ENCODE measurements around the gene TARDBP.
"Not testable (repeated sequence)": the region's sequence is repeated elsewhere in the genome, so short reads cannot be mapped to it uniquely, and the experiment has no call there.

The TARDBP gene

DNA sequence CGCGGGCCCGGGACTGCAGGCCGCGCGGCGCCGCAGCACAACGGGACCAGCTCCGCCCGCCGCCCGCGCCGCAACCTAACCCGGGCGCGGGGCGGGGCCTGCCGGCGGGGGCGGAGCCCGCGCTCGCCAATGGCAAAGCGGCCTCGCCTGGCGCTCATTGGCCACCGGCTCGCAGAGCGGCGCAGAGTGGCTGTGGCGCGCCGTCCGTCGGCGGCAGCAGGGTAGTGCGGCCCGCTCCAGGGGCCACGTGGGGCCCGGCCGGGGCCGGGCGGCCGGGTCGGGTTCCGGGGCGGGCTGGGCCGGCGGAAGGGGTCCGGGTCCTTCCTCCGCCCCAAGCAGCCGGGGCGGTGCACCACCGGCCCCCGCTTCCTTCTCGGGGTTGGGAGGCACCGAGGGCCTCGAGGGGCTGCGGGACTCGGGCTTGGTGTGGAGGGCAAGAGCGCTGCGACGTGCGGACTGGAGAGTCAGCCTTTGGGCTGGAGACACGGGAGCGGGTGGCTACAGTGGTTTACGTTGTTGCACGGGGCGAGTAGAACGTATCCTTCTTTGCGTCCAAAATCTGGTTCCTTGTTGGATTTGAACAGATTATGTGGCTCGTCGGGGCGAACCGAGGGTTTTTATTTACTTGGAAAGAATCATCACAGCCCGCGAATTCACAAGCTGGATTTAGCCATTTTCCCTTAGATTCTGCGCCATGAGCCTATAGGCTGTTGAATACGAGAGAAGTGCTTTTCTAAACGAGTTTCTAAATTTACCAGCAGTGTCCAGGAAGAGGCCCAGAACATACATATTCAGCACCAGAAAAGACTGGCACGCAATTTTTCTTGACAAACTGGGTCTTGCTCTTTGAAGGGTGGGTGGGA, 47.7 kb downstream of the TARDBP start, which contains the start of gene SRM:
TSS of gene SRM (minus strand) at position 51 of the 863 bp plus-strand sequence. CDS start 75 bp downstream, outside the sequence.
- peak; percentile 80 to 89 for DNase-seq (ENCODE audit: low read depth in 2 of 2)

DNA sequence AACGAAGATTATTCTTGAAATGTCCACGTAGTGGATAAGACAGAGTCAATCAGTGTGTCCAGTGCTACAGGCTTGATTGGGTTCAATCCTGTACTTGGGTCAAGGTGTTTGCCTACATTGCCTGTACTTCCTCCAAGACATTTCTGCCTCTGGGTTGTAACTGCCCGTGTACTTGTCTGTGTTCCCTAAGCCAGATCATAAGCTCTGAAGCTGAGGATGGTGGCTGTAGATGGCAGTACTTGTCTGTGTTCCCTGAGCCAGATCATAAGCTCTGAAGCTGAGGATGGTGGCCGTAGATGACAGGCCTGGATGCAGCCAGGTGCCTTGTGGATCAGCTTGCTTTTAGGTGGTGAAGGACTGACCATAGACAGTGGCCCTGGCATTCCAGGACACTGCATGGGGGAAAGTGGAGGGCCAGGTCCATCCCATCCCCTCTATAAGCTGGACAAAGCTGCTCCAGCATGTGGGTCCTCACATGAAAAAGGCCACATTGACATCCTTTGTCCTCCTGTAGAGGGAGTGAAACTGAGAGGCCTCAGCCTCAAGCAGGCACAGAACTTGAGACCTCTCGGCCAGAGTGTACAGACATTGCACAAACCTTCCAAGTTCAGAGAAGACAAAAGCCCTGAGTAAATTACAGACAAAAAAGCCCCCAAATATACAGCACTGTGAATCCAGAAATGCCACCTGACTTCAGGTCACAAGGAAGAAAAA, 49.4 kb downstream of the TARDBP start:
- DNase-seq (ENCODE audit: low read depth in 2 of 2) = no peak

DNA sequence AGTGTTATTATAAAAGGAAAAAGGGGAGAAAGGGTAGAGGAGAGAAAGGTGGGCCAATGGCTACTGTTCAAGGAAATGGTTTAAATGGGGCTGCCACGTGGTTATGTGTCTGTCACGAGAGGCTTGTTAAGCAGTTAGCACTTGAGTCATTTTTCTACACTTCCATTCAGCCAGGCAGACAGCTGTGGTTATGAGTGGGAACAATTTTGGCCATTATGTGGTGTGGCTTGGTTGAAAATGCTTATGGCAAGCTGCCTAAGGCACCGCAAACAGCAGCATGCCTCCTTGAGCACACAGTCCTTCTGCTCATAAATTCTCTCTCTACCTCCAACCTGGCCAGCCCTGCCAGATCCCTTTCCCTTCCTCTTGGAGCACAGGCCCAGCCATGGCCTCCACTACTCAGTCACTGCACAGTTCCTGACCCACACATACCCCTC, 50.5 kb downstream of the TARDBP start:
- DNase-seq (ENCODE audit: low read depth in 2 of 2) = no peak

DNA sequence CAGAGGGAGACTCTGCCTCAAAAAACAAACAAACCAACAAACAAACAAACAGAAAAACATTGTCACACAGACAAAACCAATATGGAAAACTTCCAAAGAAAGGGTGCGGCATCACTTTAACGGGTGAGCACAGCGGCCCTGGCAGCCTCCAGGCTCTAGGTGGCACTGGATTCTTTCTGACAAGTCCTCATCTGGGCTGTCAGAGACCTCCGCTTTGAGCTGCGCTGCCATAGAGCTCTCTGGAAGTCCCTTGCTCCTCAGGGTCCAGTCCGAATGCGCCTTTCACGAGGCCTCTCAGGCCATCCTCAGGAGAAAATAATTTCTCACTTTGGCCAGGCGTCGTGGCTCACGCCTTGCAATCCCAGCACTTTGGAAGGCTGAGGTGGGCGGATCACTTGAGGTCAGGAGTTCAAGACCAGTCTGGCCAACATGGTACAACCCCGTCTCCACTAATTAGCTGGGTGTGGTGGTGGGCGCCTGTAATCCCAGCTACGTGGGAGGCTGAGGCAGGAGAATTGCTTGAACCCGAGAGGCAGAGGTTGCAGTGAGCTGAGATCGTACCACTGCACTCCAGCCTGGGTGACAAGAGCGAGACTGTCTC, 51.6 kb downstream of the TARDBP start:
- DNase-seq (ENCODE audit: low read depth in 2 of 2) = not testable (repeated sequence)

GRCh38 chr1:11064942-11065341, 52.5 kb downstream of the TARDBP start:
- DNase-seq (ENCODE audit: low read depth in 2 of 2) = no peak

DNA sequence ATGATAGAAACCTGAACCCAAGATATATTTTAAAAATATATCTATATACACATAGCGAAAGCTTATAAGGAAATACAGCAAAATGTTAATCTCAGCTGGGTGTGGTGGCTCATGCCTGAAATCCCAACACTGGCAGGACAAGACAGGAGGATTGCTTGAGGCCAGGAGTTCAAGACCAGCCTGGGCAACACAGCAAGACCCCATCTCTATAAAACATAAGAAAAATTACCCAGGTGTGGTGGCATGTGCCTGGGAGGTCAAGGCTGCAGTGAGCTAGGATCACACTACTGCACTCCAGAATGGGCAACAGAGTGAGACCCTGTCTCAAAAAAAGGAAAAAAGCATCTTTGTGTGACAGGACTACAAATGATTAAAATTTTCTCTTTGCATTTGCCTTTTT, 53.3 kb downstream of the TARDBP start:
- no peak for DNase-seq (ENCODE audit: low read depth in 2 of 2)

DNA sequence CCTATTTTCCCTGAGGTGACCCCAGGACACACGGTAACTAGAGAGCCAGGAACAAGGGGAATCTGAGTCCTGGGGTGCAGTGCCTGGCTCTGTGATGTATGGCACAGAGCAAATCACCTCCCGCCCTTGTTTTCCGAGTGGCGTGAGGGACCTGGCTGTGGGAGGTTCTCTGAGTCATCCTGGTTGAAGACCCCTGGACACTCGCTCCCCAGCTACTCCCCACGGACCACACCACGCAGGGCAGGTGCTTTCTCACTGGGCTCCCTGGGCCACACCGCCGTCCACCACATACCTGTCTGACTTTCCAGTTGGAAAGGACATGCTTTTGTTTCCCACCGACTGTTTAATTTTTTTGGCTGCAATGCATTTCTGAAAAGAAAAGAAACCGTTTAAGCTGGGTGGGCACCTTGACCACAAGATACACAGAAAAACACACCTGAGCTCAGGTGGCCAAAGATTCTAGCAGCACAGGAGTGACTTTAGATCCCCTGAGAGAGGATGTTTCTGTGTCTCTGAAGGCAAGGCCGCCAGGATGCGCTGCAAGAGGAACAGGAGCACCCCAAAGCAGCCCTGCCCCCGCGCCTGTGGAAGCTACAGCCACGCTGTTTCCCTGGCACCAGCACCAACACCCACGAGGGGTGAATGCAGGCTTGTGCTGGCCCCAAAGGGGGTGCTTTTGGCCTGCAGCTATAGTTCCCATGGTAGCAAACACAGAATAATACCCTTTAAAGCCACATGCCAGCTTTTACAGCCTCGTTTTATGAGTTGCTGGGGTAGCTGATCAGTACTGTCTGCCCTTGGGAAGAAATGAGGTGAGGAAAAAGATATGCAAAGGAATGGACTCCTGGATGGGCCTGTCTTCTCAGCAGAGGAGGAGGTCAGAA, 55.5 kb downstream of the TARDBP start:
- DNase-seq (ENCODE audit: low read depth in 2 of 2) = no peak

DNA sequence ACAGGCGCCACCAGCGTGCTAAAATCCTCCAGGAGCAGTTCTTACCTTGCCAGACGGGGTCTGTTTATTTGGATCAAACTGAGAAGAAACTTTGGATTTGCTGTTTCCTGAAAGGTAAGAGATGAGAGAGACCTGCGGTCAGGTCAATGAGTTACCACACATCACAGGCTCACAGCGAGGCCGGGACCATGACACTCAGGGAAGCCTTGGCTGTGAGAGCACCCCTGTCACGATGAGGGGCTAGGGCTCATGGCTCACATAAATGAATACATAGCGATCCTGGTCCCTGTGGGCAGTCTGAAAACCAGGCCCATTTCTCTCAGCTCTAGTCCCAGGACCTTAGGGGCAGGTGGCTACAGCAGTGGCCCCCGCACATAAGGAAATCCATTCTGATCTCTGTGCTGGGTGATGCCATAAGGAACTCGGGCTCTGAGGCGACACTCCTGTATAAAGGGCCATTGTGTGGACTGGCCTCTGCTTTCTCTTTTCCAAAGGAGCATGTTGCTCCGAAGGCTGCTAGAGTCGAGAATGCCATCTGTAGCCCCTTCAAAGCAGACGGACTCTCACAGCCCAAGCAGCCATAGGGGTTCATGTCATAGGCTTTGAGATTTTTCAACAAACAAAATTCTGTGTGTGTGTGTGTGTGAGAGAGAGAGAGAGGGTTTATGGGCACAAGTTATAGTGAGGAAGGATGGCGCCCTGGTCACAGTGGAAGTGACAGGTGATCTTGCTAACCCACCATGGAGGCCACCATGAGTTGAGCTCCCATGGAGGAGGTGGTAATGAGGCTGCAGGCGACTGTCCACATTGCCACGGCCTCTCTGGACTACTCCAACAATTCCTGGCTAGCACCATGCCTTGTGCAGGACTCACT, 56.4 kb downstream of the TARDBP start:
- DNase-seq (ENCODE audit: low read depth in 2 of 2) = no peak

DNA sequence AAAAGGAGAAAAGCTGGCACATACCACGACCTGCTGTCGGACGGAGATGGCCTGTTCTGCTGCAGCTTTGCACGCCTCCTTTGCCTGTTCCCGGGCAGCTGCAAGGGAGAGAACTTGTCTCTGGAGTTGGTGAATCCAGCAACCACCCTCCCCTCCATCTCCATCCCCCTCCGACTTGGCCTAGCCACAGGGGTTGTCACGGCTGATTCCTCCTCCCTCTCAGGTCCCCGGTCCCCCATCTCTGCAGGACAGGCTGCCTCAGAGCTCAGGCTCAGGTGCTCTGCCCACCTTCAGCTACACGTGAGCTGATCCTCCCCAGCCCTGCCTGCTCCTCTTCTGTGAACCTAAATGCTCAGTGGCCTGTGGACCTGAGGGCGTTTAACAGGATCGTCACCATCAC, 58.4 kb downstream of the TARDBP start:
- DNase-seq (ENCODE audit: low read depth in 2 of 2) = no peak

- DNase-seq (ENCODE audit: low read depth in 2 of 2) = no peak
Measured at GRCh38 chr1:11071463-11072215, 59.2 kb downstream of the TARDBP start.

- DNase-seq (ENCODE audit: low read depth in 2 of 2) = no peak
Measured at GRCh38 chr1:11072216-11072917, 59.9 kb downstream of the TARDBP start.

- DNase-seq (ENCODE audit: low read depth in 2 of 2) = not testable (repeated sequence)
Measured at GRCh38 chr1:11073398-11073797, 60.9 kb downstream of the TARDBP start.

Data from stimulated activated CD4-positive, alpha-beta T cell treated with anti-CD3 and anti-CD28 coated beads, Interleukin-15, amount 100 ng/mL, for 48 hours (primary cell).